DMS114 treated with DMSO at 0.1 percent for 48 hours (cell line): ENCODE measurements around the gene FAM171A2.
"Not testable (repeated sequence)": the region's sequence is repeated elsewhere in the genome, so short reads cannot be mapped to it uniquely, and the experiment has no call there.

Experiments used
- DNase-seq: peaks from one replicate; lab custom pipeline; 2025; ENCODE audit not compliant: unreplicated experiment; lab: John Stamatoyannopoulos, UW

FAM171A2 gene

DNA sequence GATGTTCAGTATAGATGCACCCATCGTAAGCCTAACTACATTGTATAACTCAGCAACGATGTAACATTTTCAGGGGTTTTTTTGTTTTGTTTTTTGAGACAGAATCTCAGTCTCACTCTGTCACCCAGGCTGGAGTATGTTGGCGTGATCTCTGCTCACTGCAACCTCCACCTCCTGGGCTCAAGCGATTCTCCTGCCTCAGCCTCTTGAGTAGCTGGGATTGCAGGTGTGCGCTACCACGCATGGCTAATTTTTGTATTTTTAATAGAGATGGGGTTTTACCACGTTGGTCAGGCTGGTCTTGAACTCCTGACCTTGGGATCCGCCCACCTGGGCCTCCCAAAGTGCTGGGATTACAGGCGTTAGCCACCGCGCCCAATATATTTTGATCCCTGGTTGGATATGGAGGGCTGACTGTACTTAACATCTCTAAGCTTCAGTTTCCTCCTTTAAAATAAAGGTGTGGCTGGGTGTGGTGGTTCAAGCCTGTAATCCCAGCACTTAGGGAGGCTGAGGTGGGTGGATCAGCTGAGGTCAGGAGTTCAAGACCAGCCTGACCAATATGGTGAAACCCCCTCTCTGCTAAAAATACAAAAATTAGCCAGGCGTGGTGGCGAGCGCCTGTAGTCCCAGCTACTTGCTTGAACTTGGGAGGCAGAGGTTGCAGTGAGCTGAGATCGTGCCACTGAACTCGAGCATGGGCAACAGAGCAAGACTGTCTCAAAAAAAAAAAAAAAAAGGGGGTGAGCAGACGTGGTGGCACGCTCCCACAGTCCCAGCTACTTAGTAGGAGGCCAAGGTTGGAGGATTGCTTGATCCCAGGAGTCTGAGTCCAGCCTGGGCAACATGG lies 16.2 kb downstream of the FAM171A2 start:
- DNase-seq: not testable (repeated sequence)

- DNase-seq: no peak
These were observed 17.4 kb downstream of the FAM171A2 start for GRCh38 chr17:44346064-44346844.

- peak; percentile 62 for DNase-seq
These were observed 18.1 kb downstream of the FAM171A2 start for GRCh38 chr17:44345454-44346026.

- peak; percentile 98 for DNase-seq
These were observed 18.7 kb downstream of the FAM171A2 start, which contains the start of gene GRN for GRCh38 chr17:44344939-44345453. TSS of gene GRN (plus strand) at chr17:44345302. CDS start at chr17:44349165, 3,863 bp downstream.

- DNase-seq: no peak
These were observed 20.0 kb downstream of the FAM171A2 start for GRCh38 chr17:44343510-44344209.

- DNase-seq: not testable (repeated sequence)
These were observed 23.1 kb downstream of the FAM171A2 start for GRCh38 chr17:44340553-44340952.

DNA sequence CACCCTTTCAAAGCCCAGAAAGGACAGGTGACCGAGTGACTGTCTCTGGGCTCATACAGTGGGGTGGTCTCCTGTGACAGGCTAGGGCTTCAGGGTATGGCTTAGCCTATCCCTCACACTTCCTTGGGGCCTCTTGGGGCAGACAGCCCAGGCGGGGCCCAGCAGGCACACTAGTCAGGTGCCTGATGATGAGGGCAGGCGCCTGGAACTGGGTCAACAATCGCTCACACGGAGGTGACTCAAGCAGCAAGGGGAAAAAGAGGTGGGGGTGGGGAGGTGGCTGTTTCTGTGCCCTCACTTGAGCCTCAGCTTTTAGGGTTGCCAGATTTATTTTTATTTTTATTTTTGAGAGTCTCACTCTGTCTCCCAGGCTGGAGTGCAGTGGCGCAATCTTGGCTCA lies 25.0 kb downstream of the FAM171A2 start:
- no peak for DNase-seq

DNA sequence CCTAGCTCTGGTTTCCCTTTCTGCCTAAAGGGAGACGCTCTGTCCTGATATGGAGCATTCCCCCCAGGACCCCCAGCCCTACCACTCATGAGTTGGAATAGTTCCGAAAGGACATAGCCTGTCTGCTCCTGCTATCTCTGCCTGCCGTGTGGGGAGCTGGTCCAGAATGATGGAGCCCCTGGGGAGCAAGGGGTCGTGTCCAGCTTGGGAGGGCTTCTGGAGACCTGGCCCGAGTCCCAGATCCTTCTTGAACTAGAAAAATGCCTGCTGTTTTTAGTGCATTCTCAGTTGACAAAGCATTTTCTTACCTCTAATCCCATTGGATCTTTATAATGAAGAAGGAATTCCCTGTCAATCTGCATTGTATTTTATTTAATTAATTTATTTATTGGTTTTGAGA lies 27.7 kb downstream of the FAM171A2 start:
- DNase-seq: no peak

GRCh38 chr17:44335564-44335963 lies 28.1 kb downstream of the FAM171A2 start:
- no peak for DNase-seq

DNA sequence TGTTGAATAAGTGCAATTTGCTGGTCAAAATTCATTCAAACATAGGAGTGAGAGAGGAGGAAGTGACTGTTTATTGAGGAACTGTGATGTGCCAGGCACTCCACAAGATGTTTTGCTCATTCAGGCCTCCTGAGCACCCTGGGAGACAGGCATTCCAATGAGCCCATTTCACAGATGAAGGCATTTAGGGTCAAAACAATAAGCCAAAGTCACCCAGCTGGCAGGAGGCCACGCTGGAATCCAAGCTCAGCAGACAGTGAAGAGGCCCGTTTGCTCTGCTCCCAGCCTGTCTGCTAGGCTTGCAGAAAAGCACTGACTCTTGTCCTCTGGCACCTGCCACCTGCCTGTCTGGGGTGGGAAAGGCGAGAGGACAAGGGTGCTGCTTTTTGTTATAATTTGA lies 28.9 kb downstream of the FAM171A2 start:
- no peak for DNase-seq

DNA sequence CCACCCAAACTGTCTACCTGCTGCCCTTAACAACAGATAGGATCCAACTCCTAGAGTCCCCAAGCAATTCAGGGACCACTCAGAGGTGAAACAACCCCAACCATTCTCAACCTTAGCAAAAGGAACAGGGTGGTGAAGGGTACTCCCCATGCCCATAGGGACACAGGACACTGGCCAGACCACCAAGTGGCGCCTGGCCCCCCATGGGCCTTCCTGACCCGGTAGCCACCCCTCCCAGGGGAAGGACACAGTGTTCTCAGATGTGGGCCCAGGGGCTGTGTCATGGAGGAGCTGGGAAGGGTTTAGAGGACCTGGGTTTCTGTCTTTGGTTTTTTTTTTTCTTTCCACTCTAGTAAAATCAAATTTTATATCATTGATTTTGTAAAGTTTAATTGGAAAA lies 29.3 kb downstream of the FAM171A2 start:
- no peak for DNase-seq

GRCh38 chr17:44333371-44333770 lies 30.3 kb downstream of the FAM171A2 start:
- no peak for DNase-seq

- peak; percentile 38 for DNase-seq
These were observed 32.3 kb downstream of the FAM171A2 start for GRCh38 chr17:44331249-44331760.

DNA sequence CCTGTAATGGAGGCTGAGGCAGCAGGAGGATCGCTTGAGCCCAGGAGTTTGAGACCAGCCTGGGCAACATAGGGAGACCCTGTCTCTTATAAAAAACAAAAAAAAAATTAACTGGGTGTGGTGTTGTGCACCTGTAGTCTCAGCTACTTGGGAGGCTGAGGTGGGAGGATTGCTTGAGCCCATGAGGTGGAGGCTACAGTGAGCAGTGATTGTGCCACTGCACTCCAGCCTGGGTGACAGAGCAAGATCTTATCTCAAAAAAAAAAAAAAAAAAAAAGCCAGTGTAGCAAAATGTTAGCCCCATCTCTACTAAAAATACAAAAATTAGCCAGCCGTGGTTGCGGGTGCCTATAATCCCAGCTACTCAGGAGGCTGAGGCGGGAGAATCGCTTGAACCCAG lies 33.4 kb downstream of the FAM171A2 start:
- DNase-seq: not testable (repeated sequence)

GRCh38 chr17:44329516-44329915 lies 34.1 kb downstream of the FAM171A2 start:
- DNase-seq: not testable (repeated sequence)

DNA sequence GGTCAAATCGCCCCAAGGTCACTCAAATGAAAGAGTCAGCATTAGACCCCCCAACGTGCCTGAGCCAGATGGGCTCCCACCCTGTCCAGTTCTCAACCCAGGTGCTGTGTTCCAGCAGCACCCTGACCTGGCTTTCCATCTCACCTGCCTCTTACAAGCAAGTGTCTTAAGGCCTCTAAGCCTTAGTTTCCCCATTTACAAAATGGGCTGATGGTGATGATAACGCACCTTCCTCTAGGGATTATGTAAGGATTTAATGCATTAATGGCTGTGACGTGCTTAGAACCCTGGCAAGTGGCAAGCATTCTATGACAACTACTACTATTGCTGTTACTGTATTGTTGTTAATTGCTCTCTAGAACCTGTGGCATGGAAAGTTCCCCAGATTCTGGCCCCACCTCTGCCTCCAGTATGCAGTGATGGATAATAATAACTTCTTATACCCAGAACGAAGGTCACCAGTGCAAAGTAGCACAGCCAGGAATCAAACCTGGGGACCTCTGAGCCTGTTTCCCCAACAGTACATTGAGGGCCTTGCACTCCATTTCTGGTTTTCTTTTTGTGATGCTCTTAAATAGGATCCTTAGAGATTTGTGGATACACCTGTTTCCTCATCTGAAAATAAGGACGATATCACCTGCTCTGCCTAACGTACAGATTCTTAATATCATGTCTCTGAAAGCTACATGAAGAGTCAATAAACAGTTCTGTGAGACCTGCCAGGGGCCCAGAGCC lies 35.8 kb downstream of the FAM171A2 start:
- DNase-seq: no peak

GRCh38 chr17:44326861-44327444 lies 36.7 kb downstream of the FAM171A2 start:
- DNase-seq: peak; percentile 91

DNA sequence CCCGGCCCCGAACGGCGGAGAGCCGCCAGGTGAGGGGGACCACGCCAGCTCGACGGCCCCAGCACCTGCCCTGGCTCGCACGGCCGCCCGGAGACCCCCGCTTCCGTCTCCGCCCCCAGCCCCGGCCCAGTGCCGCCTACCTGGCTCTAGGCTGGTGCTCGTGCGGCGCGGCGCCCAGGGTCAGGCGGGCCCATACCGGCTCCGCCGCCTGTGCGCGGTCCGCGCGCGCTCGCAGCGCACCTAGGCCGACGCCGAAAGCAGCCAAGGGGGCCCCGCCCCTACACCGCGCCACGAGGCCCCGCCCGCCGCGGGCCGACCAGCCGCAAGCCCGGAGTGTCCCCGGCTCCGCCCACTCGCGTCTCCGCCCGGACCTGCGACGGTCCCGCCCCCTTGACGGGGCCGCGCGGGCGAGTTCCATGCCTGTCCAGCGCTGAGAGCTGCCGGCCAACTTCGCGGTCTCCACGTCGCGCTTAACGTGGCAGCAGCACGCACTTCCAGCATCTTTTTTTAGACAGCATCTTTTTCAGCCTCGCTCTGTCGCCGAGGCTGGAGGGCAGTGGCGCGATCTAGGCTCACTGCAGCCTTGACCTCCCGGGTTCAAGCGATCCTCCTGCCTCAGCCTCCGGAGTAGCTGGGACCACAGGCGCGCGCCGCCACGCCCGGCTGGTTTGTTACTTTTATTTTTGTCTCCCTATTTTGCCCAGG lies 38.9 kb downstream of the FAM171A2 start, which contains the start of gene SLC25A39:
TSS of gene SLC25A39 (minus strand) at position 253 of the 705 bp plus-strand sequence. CDS start 1,261 bp downstream, outside the sequence.
- DNase-seq: peak; percentile 68

- no peak for DNase-seq
These were observed 39.5 kb downstream of the FAM171A2 start for GRCh38 chr17:44324092-44324570.
